K562 (cell line): ENCODE results near the gene CH25H.

ENCODE experiments used
- FOXM1 ChIP-seq, 2 experiments: fragments of 450-650 bp in 1 of 2; sonication (generic) in 1 of 2; formaldehyde crosslinking in 1 of 2; IDR thresholded peaks; 2 replicates each; pipeline versions ENCODE4 v1.6.1 to v1.9.0; 2017 to 2022; ENCODE audit warnings: low read depth in 2 of 2, mild to moderate bottlenecking in 2 of 2, missing genetic modification reagents in 1 of 2, moderate library complexity in 1 of 2
- HMG20B ChIP-seq: fragments of 250-450 bp; sonication (Bioruptor Pico); IDR thresholded peaks from 2 replicates; pipeline ENCODE4 v1.5.0; 2021; ENCODE audit warnings: mild to moderate bottlenecking
- MAFK ChIP-seq: IDR thresholded peaks from 2 replicates; pipeline ENCODE4 v1.6.1; 2011; ENCODE audit warnings: low read length, improper control_type of control experiment
- NCOR1 ChIP-seq: fragments of 450-650 bp; IDR thresholded peaks from 2 replicates; pipeline ENCODE4 v1.6.1; 2016; ENCODE audit warnings: mild to moderate bottlenecking, moderate library complexity
- NFRKB ChIP-seq: fragments of 450-650 bp; IDR thresholded peaks from 2 replicates; pipeline ENCODE4 v1.6.1; 2016; ENCODE audit warnings: low read depth
- POLR2A ChIP-seq: fragments of 450-650 bp; conservative IDR thresholded peaks from 2 replicates; pipeline ENCODE4 v1.6.1; 2016
- POLR2AphosphoS5 ChIP-seq: IDR thresholded peaks from 2 replicates; pipeline ENCODE4 v1.6.1; 2011; ENCODE audit warnings: mild to moderate bottlenecking, low read depth, low read length, moderate library complexity; ENCODE audit not compliant: control insufficient read depth, insufficient read depth
- TF ChIP-seq, protein P1 (sequence below), 2 experiments: IDR thresholded peaks; 2 replicates each; pipeline ENCODE4 v1.6.1; 2012; ENCODE audit warnings: improper control_type of control experiment in 2 of 2, low read depth in 2 of 2, low read length in 2 of 2, borderline replicate concordance in 1 of 2

DNA sequence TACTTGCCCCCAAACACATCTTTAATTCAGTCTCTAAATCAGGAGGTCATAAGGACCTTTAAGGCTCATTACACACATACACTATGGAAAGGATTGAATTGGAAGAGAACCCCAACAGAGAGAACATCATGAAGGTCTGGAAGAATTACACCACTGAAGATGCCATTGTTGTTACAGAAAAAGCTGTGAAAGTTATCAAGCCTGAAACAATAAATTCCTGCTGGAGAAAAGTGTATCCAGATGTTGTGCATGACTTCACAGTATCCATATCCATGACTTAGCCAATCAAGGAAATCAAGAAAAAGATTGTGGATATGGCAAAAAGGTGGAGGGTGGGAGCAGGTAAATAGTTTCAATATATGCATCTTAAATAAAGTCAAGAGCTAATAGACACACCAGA is 30.7 kb upstream of the CH25H start:
- TF ChIP-seq NFRKB: no peak
- no peak for TF ChIP-seq MAFK
- no peak for TF ChIP-seq POLR2AphosphoS5
- no peak for TF ChIP-seq HMG20B (CRISPR knock-in tag)
- TF ChIP-seq, protein P1, sequence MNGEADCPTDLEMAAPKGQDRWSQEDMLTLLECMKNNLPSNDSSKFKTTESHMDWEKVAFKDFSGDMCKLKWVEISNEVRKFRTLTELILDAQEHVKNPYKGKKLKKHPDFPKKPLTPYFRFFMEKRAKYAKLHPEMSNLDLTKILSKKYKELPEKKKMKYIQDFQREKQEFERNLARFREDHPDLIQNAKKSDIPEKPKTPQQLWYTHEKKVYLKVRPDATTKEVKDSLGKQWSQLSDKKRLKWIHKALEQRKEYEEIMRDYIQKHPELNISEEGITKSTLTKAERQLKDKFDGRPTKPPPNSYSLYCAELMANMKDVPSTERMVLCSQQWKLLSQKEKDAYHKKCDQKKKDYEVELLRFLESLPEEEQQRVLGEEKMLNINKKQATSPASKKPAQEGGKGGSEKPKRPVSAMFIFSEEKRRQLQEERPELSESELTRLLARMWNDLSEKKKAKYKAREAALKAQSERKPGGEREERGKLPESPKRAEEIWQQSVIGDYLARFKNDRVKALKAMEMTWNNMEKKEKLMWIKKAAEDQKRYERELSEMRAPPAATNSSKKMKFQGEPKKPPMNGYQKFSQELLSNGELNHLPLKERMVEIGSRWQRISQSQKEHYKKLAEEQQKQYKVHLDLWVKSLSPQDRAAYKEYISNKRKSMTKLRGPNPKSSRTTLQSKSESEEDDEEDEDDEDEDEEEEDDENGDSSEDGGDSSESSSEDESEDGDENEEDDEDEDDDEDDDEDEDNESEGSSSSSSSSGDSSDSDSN (IDR thresholded peaks at IDR 0.05; ENCODE audit: borderline replicate concordance in 1 of 2, low read depth in 2 of 2, low read length in 2 of 2): no peak
- no peak for TF ChIP-seq NCOR1
- TF ChIP-seq POLR2A: no peak
- no peak for TF ChIP-seq FOXM1 (IDR thresholded peaks at IDR 0.05; ENCODE audit: low read depth)
- TF ChIP-seq FOXM1 (CRISPR knock-in tag; IDR thresholded peaks at IDR 0.05; ENCODE audit: low read depth): no peak
